Mucosa of rectum (tissue), 2 donors: ENCODE data around the gene PRXL2A.

Experiments used
- H3K27ac ChIP-seq, 2 donors: one replicate each; pipeline ENCODE4 v1.7.0; 2013; ENCODE audit warnings: inconsistent platforms in 2 of 2, low read depth in 2 of 2, low read length in 2 of 2
- H3K27me3 ChIP-seq, 2 donors: one replicate each; pipeline ENCODE4 v1.7.0; 2013; ENCODE audit warnings: low read length in 2 of 2; ENCODE audit not compliant: control insufficient read depth in 2 of 2, insufficient read depth in 2 of 2
- H3K36me3 ChIP-seq, 2 donors: one replicate each; pipeline ENCODE4 v1.7.0; 2013; ENCODE audit warnings: low read length in 2 of 2; ENCODE audit not compliant: control insufficient read depth in 2 of 2, insufficient read depth in 2 of 2
- H3K4me1 ChIP-seq, 2 donors: one replicate each; pipeline ENCODE4 v1.7.0; 2013; ENCODE audit warnings: low read length in 2 of 2, mild to moderate bottlenecking in 1 of 2; ENCODE audit not compliant: control insufficient read depth in 2 of 2, insufficient read depth in 2 of 2
- H3K4me3 ChIP-seq, 2 donors: one replicate each; pipeline ENCODE4 v1.7.0; 2013; ENCODE audit warnings: low read length in 2 of 2
- H3K9ac ChIP-seq, 2 donors: one replicate each; pipeline ENCODE4 v1.7.0; 2013; ENCODE audit warnings: low read length in 2 of 2, low read depth in 1 of 2, mild to moderate bottlenecking in 1 of 2
- H3K9me3 ChIP-seq, 2 donors: one replicate each; pipeline ENCODE4 v1.7.0; 2013; ENCODE audit warnings: low read length in 2 of 2; ENCODE audit not compliant: control insufficient read depth in 2 of 2
- donor health status: healthy.
- donor health status: Normal muscosa, but diverticular disease.

PRXL2A gene

DNA sequence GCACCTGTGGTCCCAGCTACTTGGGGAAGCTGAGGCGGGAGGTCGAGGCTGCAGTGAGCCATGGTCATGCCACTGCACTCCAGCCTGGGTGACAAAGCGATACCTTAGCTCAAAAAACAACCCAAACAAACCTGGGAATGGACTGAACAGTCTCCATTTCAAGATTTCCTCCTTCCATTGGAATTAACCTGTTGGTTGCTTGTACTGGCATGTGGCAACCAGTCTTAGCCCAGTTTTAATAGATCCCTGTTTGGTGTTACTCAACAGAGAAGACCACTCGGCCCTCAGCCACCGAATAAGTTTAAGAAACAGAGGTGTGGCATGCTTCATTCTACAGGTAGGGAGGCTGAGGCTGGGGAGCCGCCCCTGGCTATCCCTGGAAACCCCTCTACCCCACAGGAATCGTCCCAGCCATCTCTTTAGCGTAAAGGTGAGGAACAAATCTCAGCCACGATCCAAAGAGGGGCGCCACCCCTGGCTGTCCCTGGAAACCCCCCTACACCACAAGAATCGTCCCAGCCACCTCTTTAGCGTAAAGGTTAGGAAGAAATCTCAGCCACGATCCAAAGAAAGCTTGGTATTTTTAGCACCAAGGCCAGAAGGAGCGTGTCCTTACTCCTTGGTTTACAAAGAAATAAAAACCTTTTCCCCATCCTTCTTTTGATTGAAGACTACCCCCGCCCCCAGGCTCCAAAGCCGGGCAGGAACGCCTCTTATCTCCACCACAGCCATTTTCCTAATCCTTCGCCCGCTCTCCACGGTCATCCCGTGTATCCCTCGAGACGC lies 44.9 kb downstream of the PRXL2A start:
- H3K36me3 ChIP-seq: no peaks in the 10 kb centered on the region
- H3K27me3 ChIP-seq: no peaks in the 10 kb centered on the region
- peaks cover 26 to 28% of the 10 kb centered on the region in 2 donors for H3K4me1 ChIP-seq
- peak overlapping the region; percentile 84 to 86 for H3K27ac ChIP-seq
- H3K4me3 ChIP-seq: peak overlapping the region; percentile 59 to 64
- H3K9me3 ChIP-seq: no peaks in the 10 kb centered on the region
- H3K9ac ChIP-seq: peak overlapping the region; percentile 61 to 79

DNA sequence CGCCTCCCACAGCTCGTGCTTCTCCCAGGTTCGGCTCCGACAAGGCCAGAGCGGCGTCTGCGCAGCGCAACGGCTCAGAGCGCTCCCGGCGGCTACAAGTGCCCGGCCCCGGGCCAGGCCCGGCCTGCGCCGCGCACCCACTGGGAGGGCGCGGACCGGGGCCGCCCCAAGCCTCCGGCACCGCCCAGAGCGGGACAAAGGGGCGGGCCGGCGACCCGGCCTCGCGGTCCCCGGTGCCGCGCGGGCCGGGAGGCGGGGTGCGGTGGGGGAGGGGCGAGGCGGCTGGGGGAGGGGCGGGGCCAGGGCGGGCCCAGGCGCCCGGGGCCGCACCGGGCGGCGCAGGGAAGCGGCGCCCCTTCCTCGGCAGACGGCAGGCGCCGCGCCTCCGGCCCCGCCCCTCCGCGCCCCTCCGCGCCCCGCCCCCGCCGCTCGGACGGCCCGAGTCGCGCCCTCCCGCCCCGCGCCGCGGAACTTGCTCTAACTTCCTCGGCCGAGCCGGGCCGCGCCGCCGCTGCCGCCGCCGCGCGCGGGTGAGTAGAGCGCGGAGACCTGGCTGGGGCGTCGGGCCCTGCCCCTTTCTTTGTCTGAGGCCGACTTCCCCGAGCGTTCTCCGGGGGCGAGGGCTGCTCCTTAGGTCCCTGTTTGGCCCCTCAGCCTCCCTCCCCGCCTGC lies 45.6 kb downstream of the PRXL2A start, which contains the start of gene TSPAN14:
Gene TSPAN14, plus strand, starts transcription at position 469 of the 671 bp plus-strand sequence. CDS start 34,924 bp downstream, outside the sequence.
- no peaks in the 10 kb centered on the region for H3K36me3 ChIP-seq
- H3K27me3 ChIP-seq: no peaks in the 10 kb centered on the region
- peak within 1 kb of the TSS; percentile 92 to 95 for H3K4me3 ChIP-seq
- H3K9me3 ChIP-seq: no peaks in the 10 kb centered on the region
- peaks cover 33 to 34% of the 10 kb centered on the region in 2 donors for H3K4me1 ChIP-seq
- peak within 1 kb of the TSS; percentile 90 to 96 for H3K9ac ChIP-seq
- H3K27ac ChIP-seq: peak within 1 kb of the TSS; percentile 95 to 98

DNA sequence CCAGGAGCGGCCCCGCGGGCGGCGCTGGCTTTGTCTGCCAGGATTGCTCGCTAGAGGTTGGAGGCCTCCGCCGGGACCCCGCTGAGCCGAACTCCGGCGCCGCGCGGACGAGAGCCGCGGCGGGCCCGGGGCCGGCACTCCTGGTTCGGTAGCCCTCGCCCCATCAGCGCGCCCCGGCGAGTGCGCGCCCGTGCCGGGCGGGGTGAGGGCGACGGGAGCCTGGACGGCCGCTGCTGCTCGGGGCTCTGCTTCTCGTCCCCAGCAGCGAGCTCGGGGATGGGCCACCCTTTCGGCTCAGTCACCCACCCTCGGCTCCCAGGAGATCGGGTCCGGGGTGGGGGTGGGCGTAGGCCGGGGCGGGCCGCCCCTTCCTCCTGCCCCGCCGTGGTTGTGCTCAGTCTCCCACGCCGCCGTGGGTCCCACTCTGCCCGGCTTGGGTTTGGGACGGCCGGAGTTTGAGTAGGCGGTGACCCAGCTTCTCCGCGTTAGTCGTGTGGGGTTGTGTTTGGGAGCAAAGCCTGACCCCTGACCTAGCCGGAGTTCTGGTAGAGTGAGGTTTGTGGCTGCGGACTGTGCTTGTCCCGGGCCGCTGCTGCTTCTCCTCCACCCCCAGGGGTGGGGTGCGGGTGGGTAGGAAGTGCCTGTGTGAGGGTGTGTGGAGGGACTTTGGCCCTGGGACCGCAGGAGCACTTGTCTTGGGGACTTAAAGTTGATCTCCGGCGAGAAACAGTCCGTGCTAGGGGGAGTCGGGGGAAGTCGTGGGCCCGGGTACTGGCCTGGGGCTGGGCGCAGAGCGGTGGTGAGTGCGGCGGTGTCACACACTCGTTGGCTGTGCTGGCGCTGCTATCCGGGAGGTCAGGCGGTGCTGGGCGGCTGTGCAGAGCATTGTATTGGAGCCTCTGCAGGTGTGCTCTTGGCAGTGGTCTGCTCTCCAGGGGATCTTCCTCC lies 46.4 kb downstream of the PRXL2A start:
- Histone ChIP-seq H3K4me1 (peaks cover 38 to 41% of the 10 kb centered on the region in 2 donors), H3K9me3 (no peaks in the 10 kb centered on the region), H3K4me3 (peak overlapping the region; percentile 92 to 95), H3K27ac (peak overlapping the region; percentile 95 to 98), H3K36me3 (no peaks in the 10 kb centered on the region), H3K27me3 (no peaks in the 10 kb centered on the region), H3K9ac (peak overlapping the region; percentile 90 to 96)

DNA sequence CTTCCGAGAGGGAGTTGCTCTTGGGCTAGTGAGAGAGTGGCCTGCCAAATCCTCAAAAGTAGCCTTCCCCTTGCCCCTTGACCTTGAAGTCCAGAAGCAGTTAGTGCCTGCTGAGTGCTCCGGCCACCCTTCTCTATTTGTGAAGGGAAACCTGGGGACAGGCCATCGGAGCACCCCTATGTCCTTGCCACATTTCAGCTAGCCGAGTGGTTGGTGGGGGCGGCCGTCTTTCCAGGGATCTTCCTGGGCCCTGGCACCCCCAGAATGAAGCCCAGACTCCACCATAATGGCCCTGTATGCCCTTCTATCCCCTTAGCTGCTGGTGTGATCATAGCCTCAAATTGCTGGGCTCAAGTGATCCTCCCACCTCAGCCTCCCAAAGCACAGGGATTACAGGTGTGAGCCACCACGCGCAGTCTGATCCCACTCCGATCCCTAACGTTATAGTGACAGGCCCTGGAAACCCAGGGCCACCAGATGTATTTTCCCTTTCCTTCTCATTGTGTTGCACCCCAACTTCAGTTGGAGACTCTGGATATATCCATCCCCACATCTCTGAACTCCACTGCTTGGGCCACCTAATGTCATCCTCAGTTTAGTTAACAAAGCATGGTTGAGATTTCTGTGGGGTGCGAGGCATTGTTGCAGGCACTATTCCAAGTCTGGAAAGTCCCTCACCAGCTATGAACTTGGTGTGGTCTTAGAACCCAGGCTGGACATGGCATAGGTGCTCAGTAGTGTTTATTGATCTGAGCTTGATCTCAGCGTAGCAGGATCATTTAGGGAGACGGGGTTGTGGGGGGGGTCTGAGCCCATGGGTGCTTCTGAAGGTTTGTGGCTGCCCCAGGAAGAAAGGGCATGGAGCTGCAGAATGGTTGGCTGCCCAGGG lies 47.4 kb downstream of the PRXL2A start:
- Histone ChIP-seq H3K4me3 (peak overlapping the region; percentile 92 to 95), H3K27me3 (no peaks in the 10 kb centered on the region), H3K9ac (peak overlapping the region; percentile 90 to 96), H3K9me3 (no peaks in the 10 kb centered on the region), H3K27ac (peak overlapping the region; percentile 95 to 98), H3K4me1 (peaks cover 47 to 50% of the 10 kb centered on the region in 2 donors), H3K36me3 (no peaks in the 10 kb centered on the region)

DNA sequence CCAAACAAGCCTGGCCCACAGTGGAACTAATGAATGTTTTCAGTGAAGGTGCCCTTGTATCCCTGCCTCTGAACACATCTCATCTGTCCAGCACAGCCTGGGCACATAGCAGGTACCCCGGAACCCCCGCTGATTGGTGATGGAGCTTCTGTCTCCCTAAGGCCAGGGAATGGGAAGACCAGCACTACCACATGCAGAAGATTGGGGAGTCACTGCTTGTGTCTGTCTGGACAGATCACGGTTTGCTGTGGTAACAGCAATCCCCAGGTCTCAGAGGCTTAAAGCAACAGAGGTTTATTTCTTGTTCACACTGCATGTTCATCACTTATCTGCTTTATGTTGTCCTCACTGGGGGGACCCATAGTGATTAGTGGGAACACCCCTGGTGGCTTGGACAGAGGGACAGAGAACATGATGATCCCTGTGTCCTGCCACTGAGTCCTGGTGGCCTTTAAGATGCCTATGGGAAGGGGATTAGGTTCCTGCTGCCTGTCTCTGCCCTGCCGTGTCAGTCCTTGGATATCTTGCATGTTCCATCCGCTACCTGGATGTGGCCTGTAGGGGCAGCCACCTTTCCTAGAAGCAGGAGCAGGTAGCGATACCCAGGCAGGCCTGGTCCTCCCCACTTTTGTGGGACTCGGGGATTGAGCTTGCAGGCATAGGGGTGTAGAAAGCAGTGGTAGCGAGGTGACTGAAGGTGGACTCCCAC lies 49.4 kb downstream of the PRXL2A start:
- Histone ChIP-seq H3K9ac (peak overlapping the region in 1 of 2 donors; percentile 58), H3K4me3 (no peak overlapping the region), H3K27ac (peak overlapping the region; percentile 73 to 89), H3K9me3 (no peaks in the 10 kb centered on the region), H3K27me3 (no peaks in the 10 kb centered on the region), H3K4me1 (peaks cover 67 to 69% of the 10 kb centered on the region in 2 donors), H3K36me3 (no peaks in the 10 kb centered on the region)

DNA sequence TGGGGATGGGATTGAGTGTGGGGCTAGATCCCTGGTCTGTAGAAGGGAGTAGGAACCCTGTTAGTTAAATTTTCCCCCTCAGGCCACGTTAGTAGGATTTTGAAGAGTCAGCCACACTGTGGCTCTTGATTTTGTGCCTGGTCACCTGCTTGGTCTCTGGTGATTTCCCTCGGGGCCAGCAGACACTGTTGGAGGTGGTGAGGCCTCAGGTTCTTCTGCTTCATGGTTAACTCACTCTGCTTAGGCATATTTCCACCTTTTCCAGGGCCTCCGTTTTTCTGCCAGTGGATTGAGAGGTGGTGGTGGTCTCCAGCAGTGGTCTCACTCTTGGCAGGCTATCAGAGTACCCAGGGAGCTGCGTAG lies 49.9 kb downstream of the PRXL2A start:
- no peaks in the 10 kb centered on the region for H3K27me3 ChIP-seq
- H3K27ac ChIP-seq: peak overlapping the region; percentile 73 to 89
- H3K4me1 ChIP-seq: peaks cover 72 to 73% of the 10 kb centered on the region in 2 donors
- H3K4me3 ChIP-seq: peak overlapping the region in 1 of 2 donors; percentile 24
- peak overlapping the region; percentile 27 to 58 for H3K9ac ChIP-seq
- no peaks in the 10 kb centered on the region for H3K36me3 ChIP-seq
- H3K9me3 ChIP-seq: no peaks in the 10 kb centered on the region

DNA sequence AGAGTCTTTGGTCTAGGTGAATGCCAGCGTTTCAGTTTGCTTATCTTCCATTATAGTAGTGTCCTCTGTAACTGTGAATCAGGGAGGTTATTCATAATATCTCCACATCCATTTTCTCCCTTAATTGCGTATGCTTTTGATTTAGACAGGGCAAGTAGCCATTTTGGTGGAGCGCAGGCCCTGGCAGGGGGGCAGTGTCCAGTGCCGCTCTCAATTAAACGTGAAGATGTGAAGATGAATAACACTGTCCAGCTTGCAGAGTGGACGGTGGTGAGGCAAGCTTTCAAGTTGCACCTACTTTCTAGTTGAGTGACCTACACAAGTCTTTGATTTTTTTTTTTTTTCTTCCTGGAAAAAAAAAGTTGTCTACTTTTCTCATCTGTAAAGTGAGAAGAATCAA lies 50.3 kb downstream of the PRXL2A start:
- Histone ChIP-seq H3K27me3 (no peaks in the 10 kb centered on the region), H3K4me3 (peak overlapping the region; percentile 21 to 62), H3K36me3 (no peaks in the 10 kb centered on the region), H3K27ac (peak overlapping the region; percentile 73 to 89), H3K9me3 (no peaks in the 10 kb centered on the region), H3K4me1 (peaks cover 75 to 76% of the 10 kb centered on the region in 2 donors), H3K9ac (peak overlapping the region; percentile 27 to 58)

DNA sequence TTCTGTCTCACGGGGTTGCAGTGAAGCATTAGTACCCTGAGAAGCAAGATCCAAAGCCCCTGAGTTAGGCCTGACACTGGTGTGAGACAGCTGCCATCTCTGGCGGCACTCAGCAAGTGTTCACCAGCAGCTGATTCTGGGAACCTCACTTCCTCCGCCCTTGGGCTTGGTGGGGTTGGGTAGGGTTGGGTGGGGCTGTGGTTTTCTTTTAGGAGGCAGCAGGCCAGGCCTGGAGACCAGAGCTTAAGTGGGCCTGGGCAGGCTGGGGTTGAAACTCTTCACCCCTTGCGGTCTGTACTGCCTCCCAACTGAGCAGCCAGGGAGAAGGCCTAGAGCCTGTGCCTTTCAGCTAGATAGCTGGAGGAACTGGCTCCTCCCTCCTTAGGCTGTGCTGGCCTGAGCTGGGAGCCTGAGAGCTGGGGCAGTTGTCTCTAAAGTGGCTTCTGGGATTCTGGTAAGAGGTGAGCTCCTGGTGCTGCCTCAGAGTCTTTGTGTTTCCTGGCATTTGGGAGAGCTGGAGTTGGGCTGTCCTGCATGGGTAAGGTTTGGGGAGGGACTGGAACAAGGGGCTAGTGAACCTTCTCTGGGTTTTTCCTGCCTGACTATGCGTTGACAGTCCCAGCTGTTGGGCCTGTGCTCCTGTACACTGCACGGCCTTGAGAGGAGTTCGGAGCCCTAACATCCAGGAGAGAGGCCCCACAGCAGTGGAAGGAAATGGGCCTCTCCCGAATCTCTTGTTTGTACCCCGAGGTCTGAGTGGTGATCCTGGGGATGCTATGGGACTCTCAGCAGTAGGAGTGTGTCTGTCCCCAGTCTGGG lies 50.9 kb downstream of the PRXL2A start:
- Histone ChIP-seq H3K27ac (peak overlapping the region; percentile 73 to 89), H3K4me1 (peaks cover 81 to 82% of the 10 kb centered on the region in 2 donors), H3K27me3 (no peaks in the 10 kb centered on the region), H3K36me3 (no peaks in the 10 kb centered on the region), H3K9ac (peak overlapping the region; percentile 55 to 69), H3K4me3 (peak overlapping the region; percentile 21 to 62), H3K9me3 (no peaks in the 10 kb centered on the region)
